ENCODE results near the gene SGSM2. TPM values are rescaled to one million over a fixed set of nuclear protein-coding genes. Genes with fewer than 3 reads are reported as not detected.

Gene SGSM2
- total and polyA plus RNA-seq, 2 of the 8 experiments (the other 6 are each of a cell fraction or from before 2014, with no cell fraction given): 44.5 to 77.7 TPM

DNA sequence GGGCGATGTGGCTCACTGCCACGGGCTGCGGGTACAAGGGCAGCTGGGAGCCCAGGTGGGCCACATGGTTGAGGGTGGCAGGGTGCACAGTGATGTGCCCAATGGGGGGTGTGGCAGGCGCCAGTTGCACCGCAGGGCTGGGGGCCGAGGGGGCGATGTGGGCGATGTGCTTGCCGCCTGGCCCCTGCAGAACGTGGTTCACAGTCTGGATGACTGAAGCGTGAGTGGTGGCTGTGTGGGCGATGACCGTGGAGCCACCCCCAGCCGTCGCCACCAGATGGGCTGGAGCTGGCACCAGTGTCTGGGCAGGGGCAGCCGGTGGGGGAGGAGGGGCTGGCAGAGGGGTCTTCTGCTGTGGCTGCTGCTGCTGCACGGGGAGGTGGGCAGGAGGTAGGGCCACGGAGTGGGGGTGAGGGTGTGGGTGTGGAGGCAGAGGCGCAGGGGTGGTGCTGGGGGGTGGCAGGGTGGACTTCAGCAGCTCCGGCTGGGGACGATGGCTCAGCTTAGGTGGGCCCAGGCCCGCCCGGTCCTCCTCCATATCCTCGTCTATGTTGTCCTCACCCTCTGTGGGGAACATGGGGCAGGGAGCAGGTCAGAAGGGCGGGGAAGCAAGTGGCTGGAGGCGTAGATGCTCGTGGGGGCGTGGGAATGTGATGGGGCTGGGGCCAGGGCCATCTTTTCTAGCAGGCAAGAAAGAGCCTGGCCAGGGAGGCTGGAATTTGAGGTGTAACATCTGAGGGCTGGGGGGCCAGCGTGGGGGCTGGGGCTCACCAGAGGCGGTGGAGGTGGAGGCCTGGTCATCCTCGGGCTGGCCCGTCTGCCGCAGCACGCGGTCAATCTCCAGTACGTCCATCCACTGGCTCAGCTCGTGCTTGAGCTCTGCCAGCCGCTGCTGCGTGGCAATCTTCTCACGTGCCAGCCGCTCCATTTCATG is 50.1 kb downstream of the SGSM2 start:
- no peak overlapping the region for H4K8ac ChIP-seq (ENCODE audit: extremely low read depth, insufficient read depth, low read length)
- H3K23ac ChIP-seq (ENCODE audit: insufficient read length): no peak overlapping the region
- no peak overlapping the region for H2BK15ac ChIP-seq (ENCODE audit: low read length)
- H3K4me1 ChIP-seq (replicated peaks in 1 of 4; ENCODE audit: control insufficient read depth in 3 of 4, insufficient read depth in 4 of 4, low read length in 3 of 4): peaks cover 4 to 17% (median 9%) of the 10 kb centered on the region in 4 experiments; a peak in 6 of 7 replicates
- H2BK5ac ChIP-seq (ENCODE audit: low read depth, low read length): no peak overlapping the region
- H3K9me3 ChIP-seq (ENCODE audit: insufficient read depth in 2 of 2, low read depth in 1 of 2, low read length in 1 of 2): no peaks in the 10 kb centered on the region
- no peak overlapping the region for H2AK5ac ChIP-seq (ENCODE audit: low read depth, low read length)
- no peak overlapping the region for H2AFZ ChIP-seq (ENCODE audit: low read length)
- peaks cover 4% of the 10 kb centered on the region; the same call in 1 of the 2 replicates for H3K23me2 ChIP-seq (ENCODE audit: low read depth, low read length)
- H3K4me2 ChIP-seq (ENCODE audit: insufficient read depth in 1 of 2, low read depth in 2 of 2, low read length in 2 of 2): no peak overlapping the region
- 91% methylated on average over 29 of the region's 41 CpGs; no CpG with 5 or more reads in 1 of the 2 experiments for WGBS, 2 experiments (ENCODE audit: extremely low coverage in 1 of 2, insufficient coverage in 1 of 2, insufficient read length in 1 of 2, insufficient replicate concordance in 2 of 2, low coverage in 1 of 2, low lambda C conversion rate in 2 of 2, missing lambda C conversion rate in 1 of 2)
- ChIA-PET POLR2A (ENCODE audit: partially characterized antibody) (interaction anchor here (1.1 to 15.4 kb wide), 3 partner anchors 14 to 24 kb away, joined by 3 to 193 read pairs (median 10); partner anchors contain the start of gene MNT), CTCF (ENCODE audit: partially characterized antibody) (interaction anchor here (0.7 to 11.8 kb wide), 9 partner anchors 8 to 29 kb away, joined by 3 to 209 read pairs (median 4); no protein-coding TSS in a partner anchor)
- H3K14ac ChIP-seq (ENCODE audit: insufficient read length): no peak overlapping the region
- no peaks in the 10 kb centered on the region for H3K27me3 ChIP-seq (replicated peaks in 1 of 4; ENCODE audit: control insufficient read depth in 3 of 4, extremely low read depth in 1 of 4, insufficient read depth in 3 of 4, low read length in 3 of 4)
- FAIRE-seq (no peak), DNase-seq (ENCODE audit: low read depth in 1 of 2, low spot score in 2 of 2) (no peak)
- H3K79me1 ChIP-seq (ENCODE audit: low read depth, low read length): peaks cover 7% of the 10 kb centered on the region; the same call in 1 of the 2 replicates
- H3K36me3 ChIP-seq (ENCODE audit: control insufficient read depth in 2 of 4, insufficient read depth in 4 of 4, low read length in 3 of 4): peaks cover 0 to 8% (median 5%) of the 10 kb centered on the region in 4 experiments; a peak in 3 of 8 replicates
- no peak overlapping the region for H3K56ac ChIP-seq (replicated peaks; ENCODE audit: insufficient read length, low read depth, low read length)
- H3K4me3 ChIP-seq (ENCODE audit: extremely low read depth in 1 of 4, insufficient read depth in 2 of 4, low read depth in 3 of 4, low read length in 4 of 4): no peak overlapping the region
- H2BK20ac ChIP-seq (ENCODE audit: low read length): no peak overlapping the region
- H3K4ac ChIP-seq (replicated peaks; ENCODE audit: insufficient read length, low read depth, low read length): no peak overlapping the region
- H4K5ac ChIP-seq (ENCODE audit: insufficient read length, low read depth, low read length): no peak overlapping the region
- H3K79me2 ChIP-seq (ENCODE audit: control insufficient read depth in 1 of 2, insufficient read depth in 2 of 2, low read length in 2 of 2): peaks cover 0 to 19% of the 10 kb centered on the region in 2 experiments; a peak in 1 of 4 replicates
- H3K18ac ChIP-seq (ENCODE audit: extremely low read depth, low read length): no peak overlapping the region
- no peak overlapping the region for H3K27ac ChIP-seq (ENCODE audit: low read depth, low read length)
- no peak overlapping the region for H3K9ac ChIP-seq (replicated peaks in 1 of 4; ENCODE audit: extremely low read depth in 1 of 4, low read depth in 3 of 4, low read length in 3 of 4)
- peaks cover 8% of the 10 kb centered on the region in 2 experiments for H4K20me1 ChIP-seq (replicated peaks in 1 of 2; ENCODE audit: control insufficient read depth in 1 of 2, insufficient read depth in 2 of 2, low read length in 2 of 2)
- TF ChIP-seq CTBP2 (IDR thresholded peaks at IDR 0.05; ENCODE audit: borderline replicate concordance, insufficient read depth, insufficient read length, low read length) (no peak), KDM4A (IDR thresholded peaks at IDR 0.05; ENCODE audit: low read depth, low read length, severe bottlenecking) (no peak), POU5F1 (IDR thresholded peaks at IDR 0.05; ENCODE audit: low read depth, low read length) (no peak), ASH2L (IDR thresholded peaks at IDR 0.05; ENCODE audit: low read length) (no peak), CREB1 (IDR thresholded peaks at IDR 0.05) (no peak), RBBP5 (IDR thresholded peaks at IDR 0.05; ENCODE audit: borderline replicate concordance, low read depth, low read length) (no peak), TAF1 (IDR thresholded peaks at IDR 0.05; ENCODE audit: low read depth, low read length) (no peak), EZH2 (IDR thresholded peaks at IDR 0.05; ENCODE audit: low read depth, low read length, severe bottlenecking) (no peak), CEBPB (IDR thresholded peaks at IDR 0.05; ENCODE audit: low read depth, low read length) (no peak), TBP (IDR thresholded peaks at IDR 0.05; ENCODE audit: low read depth, low read length) (no peak)
- H4K91ac ChIP-seq (replicated peaks; ENCODE audit: insufficient read length, low read length): no peak overlapping the region
- H2BK120ac ChIP-seq (replicated peaks; ENCODE audit: low read depth, low read length): no peak overlapping the region
- no peak overlapping the region for H2BK12ac ChIP-seq (ENCODE audit: low read depth, low read length)

Measured in H1 (cell line).